ENCODE data around the gene ALDH3B1. TPM values are rescaled to one million over a fixed set of nuclear protein-coding genes. Genes with fewer than 3 reads are reported as not detected.
A peak's percentile ranks its signal among the peaks of the same experiment; 100 is the strongest.

The ALDH3B1 gene
- total and polyA plus RNA-seq, 5 donors from 2014 or later = not detected

- H3K27ac ChIP-seq (ENCODE audit: insufficient read depth, low read length, poor library complexity, severe bottlenecking) = no peak overlapping the region
- Mint-ChIP-seq H3K4me3 (no peak overlapping the region), H3K27me3 (no peaks in the 10 kb centered on the region), H3K9me3 (no peaks in the 10 kb centered on the region), H3K27ac (peak overlapping the region in 1 of 3 donors; percentile 20), H3K4me1 (no peaks in the 10 kb centered on the region), H3K36me3 (no peaks in the 10 kb centered on the region)
- no peaks in the 10 kb centered on the region for H3K36me3 ChIP-seq (ENCODE audit: control insufficient read depth, insufficient read depth, low read length)
- no peak overlapping the region for H3K4me3 ChIP-seq (ENCODE audit: low read depth, low read length)
- no peak for DNase-seq
- no peak for ATAC-seq (ENCODE audit: low read depth in 2 of 2)
- no peaks in the 10 kb centered on the region for H3K9me3 ChIP-seq (ENCODE audit: control insufficient read depth in 2 of 2, low read length in 2 of 2)
- H3K4me1 ChIP-seq (ENCODE audit: control insufficient read depth, insufficient read depth, low read length, poor library complexity, severe bottlenecking) = no peaks in the 10 kb centered on the region
- no peaks in the 10 kb centered on the region for H3K27me3 ChIP-seq (ENCODE audit: control insufficient read depth, insufficient read depth, low read length)
These were observed 8.0 kb downstream of the ALDH3B1 start for GRCh38 chr11:68017980-68018729.

- Mint-ChIP-seq H3K27me3 (no peaks in the 10 kb centered on the region), H3K36me3 (no peaks in the 10 kb centered on the region), H3K27ac (no peak overlapping the region), H3K9me3 (no peaks in the 10 kb centered on the region), H3K4me1 (no peaks in the 10 kb centered on the region), H3K4me3 (no peak overlapping the region)
- no peak for ATAC-seq (ENCODE audit: low read depth in 2 of 2)
- Histone ChIP-seq H3K36me3 (ENCODE audit: control insufficient read depth, insufficient read depth, low read length) (no peaks in the 10 kb centered on the region), H3K9me3 (ENCODE audit: control insufficient read depth in 2 of 2, low read length in 2 of 2) (no peaks in the 10 kb centered on the region), H3K27me3 (ENCODE audit: control insufficient read depth, insufficient read depth, low read length) (no peaks in the 10 kb centered on the region), H3K27ac (ENCODE audit: insufficient read depth, low read length, poor library complexity, severe bottlenecking) (no peak overlapping the region), H3K4me1 (ENCODE audit: control insufficient read depth, insufficient read depth, low read length, poor library complexity, severe bottlenecking) (no peaks in the 10 kb centered on the region), H3K4me3 (ENCODE audit: low read depth, low read length) (no peak overlapping the region)
- no peak for DNase-seq
These were observed 8.6 kb downstream of the ALDH3B1 start for GRCh38 chr11:68018730-68019190.

- Histone ChIP-seq H3K27ac (ENCODE audit: insufficient read depth, low read length, poor library complexity, severe bottlenecking) (no peak overlapping the region), H3K4me3 (ENCODE audit: low read depth, low read length) (no peak overlapping the region), H3K36me3 (ENCODE audit: control insufficient read depth, insufficient read depth, low read length) (no peaks in the 10 kb centered on the region), H3K27me3 (ENCODE audit: control insufficient read depth, insufficient read depth, low read length) (no peaks in the 10 kb centered on the region), H3K9me3 (ENCODE audit: control insufficient read depth in 2 of 2, low read length in 2 of 2) (peaks cover 0 to under 1% of the 10 kb centered on the region in 2 experiments), H3K4me1 (ENCODE audit: control insufficient read depth, insufficient read depth, low read length, poor library complexity, severe bottlenecking) (no peaks in the 10 kb centered on the region)
- Mint-ChIP-seq H3K9me3 (peaks cover 0 to 2% (median 0%) of the 10 kb centered on the region in 7 donors), H3K27ac (no peak overlapping the region), H3K4me3 (no peak overlapping the region), H3K36me3 (peaks cover 3% of the 10 kb centered on the region), H3K27me3 (no peaks in the 10 kb centered on the region), H3K4me1 (no peaks in the 10 kb centered on the region)
- no peak for ATAC-seq (ENCODE audit: low read depth in 2 of 2)
- DNase-seq = no peak
These were observed 9.4 kb downstream of the ALDH3B1 start for GRCh38 chr11:68019486-68019885.

GRCh38 chr11:68020575-68020974, 10.4 kb downstream of the ALDH3B1 start:
- no peaks in the 10 kb centered on the region for H3K4me1 ChIP-seq (ENCODE audit: control insufficient read depth, insufficient read depth, low read length, poor library complexity, severe bottlenecking)
- no peaks in the 10 kb centered on the region for H3K36me3 ChIP-seq (ENCODE audit: control insufficient read depth, insufficient read depth, low read length)
- no peaks in the 10 kb centered on the region for H3K4me1 Mint-ChIP-seq
- H3K27me3 Mint-ChIP-seq = no peaks in the 10 kb centered on the region
- H3K9me3 Mint-ChIP-seq = peaks cover 0 to 8% (median 0%) of the 10 kb centered on the region in 7 donors
- ATAC-seq (ENCODE audit: low read depth in 2 of 2) (no peak), DNase-seq (no peak)
- H3K9me3 ChIP-seq (ENCODE audit: control insufficient read depth in 2 of 2, low read length in 2 of 2) = peaks cover 0 to 2% of the 10 kb centered on the region in 2 experiments
- peaks cover 6% of the 10 kb centered on the region for H3K36me3 Mint-ChIP-seq
- no peak overlapping the region for H3K27ac Mint-ChIP-seq
- H3K27ac ChIP-seq (ENCODE audit: insufficient read depth, low read length, poor library complexity, severe bottlenecking) = no peak overlapping the region
- H3K4me3 ChIP-seq (ENCODE audit: low read depth, low read length) = no peak overlapping the region
- no peaks in the 10 kb centered on the region for H3K27me3 ChIP-seq (ENCODE audit: control insufficient read depth, insufficient read depth, low read length)
- no peak overlapping the region for H3K4me3 Mint-ChIP-seq

- Mint-ChIP-seq H3K9me3 (peaks cover 0 to 8% (median 0%) of the 10 kb centered on the region in 7 donors), H3K4me1 (no peaks in the 10 kb centered on the region), H3K36me3 (peaks cover 6% of the 10 kb centered on the region), H3K27ac (no peak overlapping the region), H3K27me3 (no peaks in the 10 kb centered on the region), H3K4me3 (no peak overlapping the region)
- Histone ChIP-seq H3K4me3 (ENCODE audit: low read depth, low read length) (no peak overlapping the region), H3K27ac (ENCODE audit: insufficient read depth, low read length, poor library complexity, severe bottlenecking) (no peak overlapping the region), H3K4me1 (ENCODE audit: control insufficient read depth, insufficient read depth, low read length, poor library complexity, severe bottlenecking) (no peaks in the 10 kb centered on the region), H3K36me3 (ENCODE audit: control insufficient read depth, insufficient read depth, low read length) (no peaks in the 10 kb centered on the region), H3K27me3 (ENCODE audit: control insufficient read depth, insufficient read depth, low read length) (no peaks in the 10 kb centered on the region), H3K9me3 (ENCODE audit: control insufficient read depth in 2 of 2, low read length in 2 of 2) (peaks cover 0 to 2% of the 10 kb centered on the region in 2 experiments)
- no peak for ATAC-seq (ENCODE audit: low read depth in 2 of 2)
- DNase-seq = no peak
These were observed 11.2 kb downstream of the ALDH3B1 start for GRCh38 chr11:68021167-68021787.

- no peak overlapping the region for H3K27ac Mint-ChIP-seq
- no peaks in the 10 kb centered on the region for H3K27me3 ChIP-seq (ENCODE audit: control insufficient read depth, insufficient read depth, low read length)
- no peak for ATAC-seq (ENCODE audit: low read depth in 2 of 2)
- no peaks in the 10 kb centered on the region for H3K4me1 Mint-ChIP-seq
- DNase-seq = no peak
- H3K4me1 ChIP-seq (ENCODE audit: control insufficient read depth, insufficient read depth, low read length, poor library complexity, severe bottlenecking) = no peaks in the 10 kb centered on the region
- H3K36me3 Mint-ChIP-seq = peaks cover 6% of the 10 kb centered on the region
- peaks cover 0 to 2% of the 10 kb centered on the region in 2 experiments for H3K9me3 ChIP-seq (ENCODE audit: control insufficient read depth in 2 of 2, low read length in 2 of 2)
- peaks cover 0 to 8% (median 0%) of the 10 kb centered on the region in 7 donors for H3K9me3 Mint-ChIP-seq
- no peaks in the 10 kb centered on the region for H3K36me3 ChIP-seq (ENCODE audit: control insufficient read depth, insufficient read depth, low read length)
- H3K4me3 ChIP-seq (ENCODE audit: low read depth, low read length) = no peak overlapping the region
- no peak overlapping the region for H3K4me3 Mint-ChIP-seq
- no peaks in the 10 kb centered on the region for H3K27me3 Mint-ChIP-seq
- H3K27ac ChIP-seq (ENCODE audit: insufficient read depth, low read length, poor library complexity, severe bottlenecking) = no peak overlapping the region
These were observed 12.4 kb downstream of the ALDH3B1 start for GRCh38 chr11:68022531-68022930.

GRCh38 chr11:68024508-68024907, 14.4 kb downstream of the ALDH3B1 start:
- H3K4me3 ChIP-seq (ENCODE audit: low read depth, low read length) = no peak overlapping the region
- Mint-ChIP-seq H3K27ac (no peak overlapping the region), H3K4me3 (no peak overlapping the region), H3K36me3 (peaks cover 6% of the 10 kb centered on the region), H3K27me3 (no peaks in the 10 kb centered on the region), H3K4me1 (peaks cover 0 to 2% (median under 1%) of the 10 kb centered on the region in 4 donors), H3K9me3 (peaks cover 0 to 8% (median 0%) of the 10 kb centered on the region in 7 donors)
- DNase-seq (no peak), ATAC-seq (ENCODE audit: low read depth in 2 of 2) (no peak)
- H3K27me3 ChIP-seq (ENCODE audit: control insufficient read depth, insufficient read depth, low read length) = no peaks in the 10 kb centered on the region
- no peak overlapping the region for H3K27ac ChIP-seq (ENCODE audit: insufficient read depth, low read length, poor library complexity, severe bottlenecking)
- H3K36me3 ChIP-seq (ENCODE audit: control insufficient read depth, insufficient read depth, low read length) = no peaks in the 10 kb centered on the region
- H3K4me1 ChIP-seq (ENCODE audit: control insufficient read depth, insufficient read depth, low read length, poor library complexity, severe bottlenecking) = no peaks in the 10 kb centered on the region
- peaks cover 0 to 2% of the 10 kb centered on the region in 2 experiments for H3K9me3 ChIP-seq (ENCODE audit: control insufficient read depth in 2 of 2, low read length in 2 of 2)
